ENCODE data around the gene PRDM10. TPM values are rescaled to one million over a fixed set of nuclear protein-coding genes. Genes with fewer than 3 reads are reported as not detected.

PRDM10 gene
- total and polyA plus RNA-seq, 8 donors = 2.3 to 5.3 (median 3.2) TPM

GRCh38 chr11:130001461-130002351, 929 bp downstream of the PRDM10 start:
- intact Hi-C loops (cut with DNase I) = no loop called here
- Histone ChIP-seq H3K36me3 (no peaks in the 10 kb centered on the region), H3K27me3 (no peaks in the 10 kb centered on the region), H3K4me3 (peak overlapping the region; percentile 58 to 75 (median 68)), H3K4me1 (peaks cover 0 to 14% (median 0%) of the 10 kb centered on the region in 3 donors), H3K27ac (peak overlapping the region; percentile 98 to 100 (median 100)), H3K9me3 (no peaks in the 10 kb centered on the region)
- peak; percentile 6 to 56 (median 26) for ATAC-seq
- peak in 3 of 6 donors; percentile 46 to 85 (median 76) for DNase-seq
- TF ChIP-seq CTCF (IDR thresholded peaks at IDR 0.05) = no peak
- FAIRE-seq = no peak
- 0 to 1% methylated on average over 39 to 90 of the region's 90 CpGs for WGBS, 2 donors

- H3K27me3 ChIP-seq = no peaks in the 10 kb centered on the region
- TF ChIP-seq CTCF (IDR thresholded peaks at IDR 0.05) = no peak
- intact Hi-C loops (cut with DNase I) = no loop called here
- ATAC-seq (no peak), FAIRE-seq (no peak), DNase-seq (no peak)
- WGBS, 2 donors = 75 to 80% methylated on average over 18 of the region's 18 CpGs
- H3K4me1 ChIP-seq = peaks cover 0 to 14% (median 4%) of the 10 kb centered on the region in 3 donors
- H3K4me3 ChIP-seq = peak overlapping the region in 1 of 4 donors; percentile 75
- H3K36me3 ChIP-seq = no peaks in the 10 kb centered on the region
- H3K27ac ChIP-seq = peak overlapping the region in 2 of 4 donors; percentile 100
- no peaks in the 10 kb centered on the region for H3K9me3 ChIP-seq
Measured at GRCh38 chr11:130000552-130001176, 2.0 kb downstream of the PRDM10 start.

- Histone ChIP-seq H3K36me3 (no peaks in the 10 kb centered on the region), H3K27me3 (no peaks in the 10 kb centered on the region), H3K4me1 (peaks cover 0 to 14% (median 4%) of the 10 kb centered on the region in 3 donors), H3K27ac (no peak overlapping the region), H3K9me3 (no peaks in the 10 kb centered on the region), H3K4me3 (no peak overlapping the region)
- TF ChIP-seq CTCF (IDR thresholded peaks at IDR 0.05) = no peak
- ATAC-seq (no peak), DNase-seq (no peak), FAIRE-seq (no peak)
- intact Hi-C loops (cut with DNase I) = no loop called here
- 56 to 60% methylated on average over 4 of the region's 4 CpGs for WGBS, 2 donors
Measured at GRCh38 chr11:129999407-129999806, 3.2 kb downstream of the PRDM10 start.

GRCh38 chr11:129998905-129999304, 3.7 kb downstream of the PRDM10 start:
- no peak for TF ChIP-seq CTCF (IDR thresholded peaks at IDR 0.05)
- FAIRE-seq (no peak), ATAC-seq (no peak), DNase-seq (no peak)
- no peaks in the 10 kb centered on the region for H3K36me3 ChIP-seq
- H3K27me3 ChIP-seq = no peaks in the 10 kb centered on the region
- no peak overlapping the region for H3K4me3 ChIP-seq
- intact Hi-C loops (cut with DNase I) = no loop called here
- no peaks in the 10 kb centered on the region for H3K9me3 ChIP-seq
- H3K4me1 ChIP-seq = peaks cover 0 to 14% (median 4%) of the 10 kb centered on the region in 3 donors
- WGBS, 2 donors = 95 to 96% methylated on average over 7 of the region's 7 CpGs
- H3K27ac ChIP-seq = no peak overlapping the region
